GM12864 (cell line): Measurements from ENCODE around the gene SMARCC1.

Experiments
- DNase-seq: peaks from one replicate; pipeline ENCODE4 v3.0.0-alpha.2; 2011; ENCODE audit warnings: low read depth
- H3K4me3 ChIP-seq: 2 replicates; pipeline ENCODE4 v1.5.1; 2011; ENCODE audit warnings: mild to moderate bottlenecking, low read depth, low read length, control low read depth
- TF ChIP-seq, protein P1 (sequence below): IDR thresholded peaks from 2 replicates; pipeline ENCODE4 v1.5.1; 2011; ENCODE audit warnings: low read depth, mild to moderate bottlenecking, moderate library complexity, low read length, control low read depth, inconsistent platforms; ENCODE audit errors: missing control alignments

SMARCC1 gene

DNA sequence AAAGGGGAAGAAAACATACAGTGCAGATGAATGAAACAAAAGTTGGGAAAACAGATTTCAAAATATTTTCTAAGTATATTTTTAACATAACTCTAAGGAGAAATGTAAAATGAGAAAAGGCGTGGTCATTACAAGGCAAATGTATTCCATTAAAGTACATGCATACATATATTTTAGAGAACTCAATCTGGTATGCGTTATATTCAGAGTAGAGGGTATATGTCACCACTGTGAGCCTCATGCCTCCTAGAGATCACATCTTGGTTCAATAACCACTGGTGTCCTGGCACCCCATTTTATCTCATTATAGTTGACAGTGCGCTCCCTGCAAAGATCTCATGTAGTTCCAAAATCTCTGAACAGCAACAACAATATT lies 77.5 kb downstream of the SMARCC1 start:
- H3K4me3 ChIP-seq: no peak overlapping the region
- TF ChIP-seq, protein P1, sequence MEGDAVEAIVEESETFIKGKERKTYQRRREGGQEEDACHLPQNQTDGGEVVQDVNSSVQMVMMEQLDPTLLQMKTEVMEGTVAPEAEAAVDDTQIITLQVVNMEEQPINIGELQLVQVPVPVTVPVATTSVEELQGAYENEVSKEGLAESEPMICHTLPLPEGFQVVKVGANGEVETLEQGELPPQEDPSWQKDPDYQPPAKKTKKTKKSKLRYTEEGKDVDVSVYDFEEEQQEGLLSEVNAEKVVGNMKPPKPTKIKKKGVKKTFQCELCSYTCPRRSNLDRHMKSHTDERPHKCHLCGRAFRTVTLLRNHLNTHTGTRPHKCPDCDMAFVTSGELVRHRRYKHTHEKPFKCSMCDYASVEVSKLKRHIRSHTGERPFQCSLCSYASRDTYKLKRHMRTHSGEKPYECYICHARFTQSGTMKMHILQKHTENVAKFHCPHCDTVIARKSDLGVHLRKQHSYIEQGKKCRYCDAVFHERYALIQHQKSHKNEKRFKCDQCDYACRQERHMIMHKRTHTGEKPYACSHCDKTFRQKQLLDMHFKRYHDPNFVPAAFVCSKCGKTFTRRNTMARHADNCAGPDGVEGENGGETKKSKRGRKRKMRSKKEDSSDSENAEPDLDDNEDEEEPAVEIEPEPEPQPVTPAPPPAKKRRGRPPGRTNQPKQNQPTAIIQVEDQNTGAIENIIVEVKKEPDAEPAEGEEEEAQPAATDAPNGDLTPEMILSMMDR: no peak
- DNase-seq: no peak

DNA sequence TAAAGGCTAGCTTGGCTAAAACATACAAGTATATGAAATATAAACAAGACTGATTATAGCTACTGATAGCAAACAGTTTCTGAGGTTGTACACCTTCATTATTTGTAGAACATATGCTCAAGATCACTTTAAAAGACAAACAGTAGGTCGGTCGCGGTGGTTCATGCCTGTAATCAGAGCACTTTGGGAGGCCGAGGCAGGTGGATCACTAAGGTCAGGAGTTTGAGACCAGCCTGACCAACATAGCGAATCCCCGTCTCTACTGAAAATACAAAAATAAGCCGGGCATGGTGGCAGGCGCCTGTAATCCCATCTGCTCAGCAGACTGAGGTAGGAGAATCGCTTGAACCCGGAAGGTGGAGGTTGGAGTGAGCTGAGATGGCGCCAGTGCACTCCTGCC lies 80.3 kb downstream of the SMARCC1 start:
- DNase-seq: no peak
- TF ChIP-seq, protein P1: no peak

DNA sequence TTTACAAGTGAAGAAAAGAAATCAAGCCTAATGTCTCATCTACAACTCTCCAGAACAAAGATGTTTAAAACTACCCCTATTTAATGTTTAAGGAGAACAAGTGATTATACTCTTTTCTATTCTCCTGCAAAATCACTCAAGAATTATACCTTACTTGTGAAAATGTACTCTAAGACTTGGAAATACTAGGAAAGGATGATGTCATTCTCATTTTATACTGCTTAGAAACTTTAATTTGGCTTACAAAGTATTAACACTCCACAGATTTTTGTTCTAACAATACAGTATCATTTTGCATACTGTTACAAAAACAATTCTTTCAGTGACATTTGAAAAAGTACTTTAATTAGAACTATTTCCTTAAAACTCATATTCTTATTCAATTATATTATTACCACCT lies 89.5 kb downstream of the SMARCC1 start:
- DNase-seq: no peak
- H3K4me3 ChIP-seq: no peak overlapping the region
- TF ChIP-seq, protein P1: no peak

More for the DNA sequence above, 80.3 kb downstream of the SMARCC1 start:
- H3K4me3 ChIP-seq: no peak overlapping the region

DNA sequence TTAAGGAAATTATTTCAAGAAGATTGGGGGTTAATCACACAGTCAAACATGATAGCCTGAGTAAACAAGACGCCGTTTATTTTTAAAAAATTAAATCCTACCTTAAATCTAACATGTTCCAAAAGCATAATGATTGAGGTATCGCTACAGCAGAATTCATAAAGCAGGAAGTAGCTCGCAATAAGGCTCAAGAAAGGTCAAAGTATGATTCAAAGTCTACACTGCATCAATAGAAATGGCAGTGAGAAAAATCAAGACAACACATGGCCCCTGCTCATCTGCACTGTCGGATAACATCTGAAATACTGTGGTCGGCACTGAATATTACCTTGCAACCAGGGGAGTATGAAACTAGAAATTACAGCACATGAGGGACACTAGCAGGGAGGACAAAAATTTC lies 93.2 kb downstream of the SMARCC1 start:
- TF ChIP-seq, protein P1: no peak
- H3K4me3 ChIP-seq: no peak overlapping the region
- no peak for DNase-seq

DNA sequence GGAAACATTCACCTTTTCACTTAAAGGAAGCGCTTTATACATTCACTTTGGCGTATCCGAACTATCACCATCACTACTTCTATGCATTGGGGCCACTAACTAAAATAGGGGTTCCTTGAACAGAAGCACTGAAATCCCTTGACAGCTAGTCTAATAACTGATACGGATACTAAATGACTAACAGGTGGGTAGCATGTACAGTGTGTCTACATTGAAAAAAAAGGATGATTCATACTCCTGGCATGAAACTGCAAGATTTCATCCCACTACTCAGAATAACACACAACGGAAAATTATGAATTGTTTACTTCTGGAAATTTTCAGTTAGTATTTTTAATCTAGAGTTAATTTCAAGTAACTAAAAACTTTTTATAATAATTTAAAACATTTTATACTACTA lies 96.7 kb downstream of the SMARCC1 start:
- no peak overlapping the region for H3K4me3 ChIP-seq
- TF ChIP-seq, protein P1: no peak
- DNase-seq: no peak

DNA sequence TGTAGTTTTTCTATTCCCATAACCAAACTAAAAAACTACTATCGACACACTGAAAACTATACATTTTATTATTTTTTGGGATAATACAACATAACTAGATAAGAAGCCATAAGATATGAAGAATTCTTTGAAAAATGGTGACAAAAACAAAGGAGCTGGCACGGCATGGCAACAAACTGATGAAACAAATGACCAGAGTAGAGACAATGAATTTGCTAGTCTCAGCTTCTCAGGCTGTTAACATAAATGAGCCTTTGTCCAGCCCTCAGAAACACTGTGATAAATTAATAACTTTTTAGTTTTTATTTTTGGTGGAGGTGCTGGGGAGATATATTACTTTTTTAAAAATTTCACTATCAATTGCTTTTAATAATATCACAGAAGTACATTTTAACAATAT lies 100.7 kb downstream of the SMARCC1 start:
- DNase-seq: no peak

More for the DNA sequence above, 100.7 kb downstream of the SMARCC1 start:
- TF ChIP-seq, protein P1: no peak
- H3K4me3 ChIP-seq: no peak overlapping the region
